Uterus (tissue), 4 donors: ENCODE measurements around the gene HID1. TPM values are rescaled to one million over a fixed set of nuclear protein-coding genes. Genes with fewer than 3 reads are reported as not detected.

Experiments used
- DNase-seq, 2 donors: peaks; one replicate each; pipeline ENCODE4 v3.0.0-alpha.2; 2019 to 2020
- H3K27ac ChIP-seq, 2 donors: fragments of 200-600 bp; sonication (generic); 1 replicate in 1 of 2; 2 replicates in 1 of 2; pipeline ENCODE4 v1.5.1; 2016 to 2018
- H3K27me3 ChIP-seq, 2 donors: fragments of 200-600 bp; sonication (generic); one replicate each; pipeline ENCODE4 v1.5.1; 2018 to 2019; ENCODE audit warnings: control low read depth in 1 of 2
- H3K36me3 ChIP-seq, 2 donors: fragments of 200-600 bp; sonication (generic); one replicate each; pipeline ENCODE4 v1.5.1; 2019; ENCODE audit warnings: control low read depth in 1 of 2
- H3K4me1 ChIP-seq, 2 donors: fragments of 200-600 bp; sonication (generic); one replicate each; pipeline ENCODE4 v1.5.1; 2018 to 2019; ENCODE audit warnings: control low read depth in 1 of 2
- H3K4me3 ChIP-seq, 2 donors: fragments of 200-600 bp; sonication (generic); 1 replicate in 1 of 2; 2 replicates in 1 of 2; pipeline ENCODE4 v1.5.1; 2018 to 2019; ENCODE audit warnings: mild to moderate bottlenecking in 1 of 2
- H3K9me3 ChIP-seq, 2 donors: fragments of 200-600 bp; sonication (generic); one replicate each; pipeline ENCODE4 v1.5.1; 2019; ENCODE audit warnings: control low read depth in 1 of 2
- CTCF ChIP-seq, 4 experiments: fragments of 200-600 bp in 2 of 4; fragments of 450-650 bp in 2 of 4; sonication (generic) in 2 of 4; IDR thresholded peaks; one replicate each; pipeline ENCODE4 v1.5.1; 2016 to 2019; ENCODE audit warnings: antibody characterized with exemption in 4 of 4, mild to moderate bottlenecking in 2 of 4, moderate library complexity in 1 of 4
- POLR2A ChIP-seq, 2 donors: fragments of 450-650 bp; IDR thresholded peaks; one replicate each; pipeline ENCODE4 v1.6.1; 2016; ENCODE audit warnings: antibody characterized with exemption in 2 of 2, mild to moderate bottlenecking in 1 of 2, moderate library complexity in 1 of 2
- intact Hi-C: fragments of 100-400 bp; cut with DNase I; formaldehyde crosslinking; loops from one replicate; pipeline ENCODE4 v1.15.1; 2023; ENCODE audit warnings: low total_unique reads
- total RNA-seq, 4 donors: library from RNA; depleted of rRNA in 3 of 4; stranded (reverse); fragments of >200 nt in 3 of 4; gene quantifications; one replicate each; pipeline versions ENCODE4 v1.1.0 to v1.2.4, GENCODE V29; 2014 to 2023
- donor health status: DM: yes; HTN: yes; CAD: no.

HID1 gene
- total RNA-seq, 4 donors from 2014 or later = 4.4 to 46.2 (median 22.6) TPM

GRCh38 chr17:74950207-74950606 is 22.4 kb downstream of the HID1 start:
- intact Hi-C loops = loop anchor here (10.0 kb wide), 1 partner anchor 205 kb away; the partner anchor contains the start of gene NHERF1
- no peak for DNase-seq
- Histone ChIP-seq H3K27me3 (no peaks in the 10 kb centered on the region), H3K27ac (no peak overlapping the region), H3K4me1 (no peaks in the 10 kb centered on the region), H3K4me3 (no peak overlapping the region), H3K36me3 (no peaks in the 10 kb centered on the region), H3K9me3 (no peaks in the 10 kb centered on the region)
- TF ChIP-seq POLR2A (IDR thresholded peaks at IDR 0.05) = no peak
- no peak for TF ChIP-seq CTCF (IDR thresholded peaks at IDR 0.05)

- no peak for DNase-seq
- Histone ChIP-seq H3K4me3 (no peak overlapping the region), H3K27ac (no peak overlapping the region), H3K27me3 (no peaks in the 10 kb centered on the region), H3K9me3 (no peaks in the 10 kb centered on the region), H3K36me3 (no peaks in the 10 kb centered on the region), H3K4me1 (no peaks in the 10 kb centered on the region)
- intact Hi-C loops = loop anchor here (10.0 kb wide), 1 partner anchor 205 kb away; the partner anchor contains the start of gene NHERF1
- TF ChIP-seq CTCF (IDR thresholded peaks at IDR 0.05) = no peak
- no peak for TF ChIP-seq POLR2A (IDR thresholded peaks at IDR 0.05)
Measured at GRCh38 chr17:74949455-74950115, 23.0 kb downstream of the HID1 start.

DNA sequence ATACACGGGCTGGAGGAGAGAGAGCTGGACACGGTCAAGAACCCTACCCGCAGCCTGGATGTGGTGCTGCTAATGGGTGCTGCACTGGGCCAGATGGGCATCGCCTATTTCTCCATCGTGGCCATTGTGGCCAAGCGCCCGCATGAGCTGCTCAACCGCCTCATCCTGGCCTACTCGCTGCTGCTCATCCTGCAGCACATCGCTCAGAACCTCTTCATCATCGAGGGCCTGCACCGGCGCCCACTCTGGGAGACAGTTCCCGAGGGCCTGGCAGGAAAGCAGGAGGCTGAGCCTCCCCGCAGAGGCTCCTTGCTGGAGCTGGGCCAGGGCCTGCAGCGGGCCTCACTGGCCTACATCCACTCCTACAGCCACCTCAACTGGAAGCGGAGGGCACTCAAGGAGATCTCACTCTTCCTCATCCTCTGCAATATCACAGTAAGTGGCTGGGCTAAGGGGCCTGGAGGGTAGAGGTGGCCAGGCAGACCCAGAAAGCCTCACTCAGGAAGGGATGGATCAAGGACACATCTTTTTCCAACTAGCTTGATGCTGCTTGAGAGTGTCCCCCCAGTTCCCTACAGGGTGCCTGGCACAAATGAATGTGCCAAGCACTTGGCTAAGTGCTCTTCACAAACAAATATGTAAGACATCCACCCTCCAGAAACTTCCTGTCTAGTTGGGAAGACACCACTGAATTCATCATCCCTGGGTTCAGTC is 25.4 kb downstream of the HID1 start:
- H3K36me3 ChIP-seq = no peaks in the 10 kb centered on the region
- no peaks in the 10 kb centered on the region for H3K4me1 ChIP-seq
- H3K4me3 ChIP-seq = no peak overlapping the region
- H3K9me3 ChIP-seq = no peaks in the 10 kb centered on the region
- intact Hi-C loops = no loop called here
- H3K27ac ChIP-seq = no peak overlapping the region
- DNase-seq = no peak
- H3K27me3 ChIP-seq = no peaks in the 10 kb centered on the region
- TF ChIP-seq POLR2A (IDR thresholded peaks at IDR 0.05) = no peak
- TF ChIP-seq CTCF (IDR thresholded peaks at IDR 0.05) = no peak

DNA sequence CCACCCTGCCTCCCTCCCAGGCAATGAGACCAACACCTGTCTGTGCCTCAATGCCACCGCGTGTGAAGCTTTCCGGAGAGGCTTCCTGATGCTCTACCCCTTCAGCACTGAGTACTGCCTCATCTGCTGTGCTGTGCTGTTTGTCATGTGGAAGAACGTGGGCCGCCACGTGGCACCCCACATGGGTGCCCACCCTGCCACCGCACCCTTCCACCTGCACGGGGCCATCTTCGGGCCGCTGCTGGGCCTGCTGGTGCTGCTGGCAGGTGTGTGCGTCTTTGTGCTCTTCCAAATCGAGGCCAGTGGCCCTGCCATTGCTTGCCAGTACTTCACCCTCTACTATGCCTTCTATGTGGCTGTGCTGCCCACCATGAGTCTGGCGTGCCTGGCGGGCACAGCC is 25.9 kb downstream of the HID1 start:
- no peaks in the 10 kb centered on the region for H3K4me1 ChIP-seq
- no peaks in the 10 kb centered on the region for H3K36me3 ChIP-seq
- H3K27ac ChIP-seq = no peak overlapping the region
- H3K9me3 ChIP-seq = no peaks in the 10 kb centered on the region
- no peak for DNase-seq
- intact Hi-C loops = no loop called here
- H3K27me3 ChIP-seq = no peaks in the 10 kb centered on the region
- TF ChIP-seq POLR2A (IDR thresholded peaks at IDR 0.05) (no peak), CTCF (IDR thresholded peaks at IDR 0.05) (no peak)
- H3K4me3 ChIP-seq = no peak overlapping the region

GRCh38 chr17:74945543-74945942 is 27.0 kb downstream of the HID1 start:
- no peak for DNase-seq
- Histone ChIP-seq H3K27me3 (no peaks in the 10 kb centered on the region), H3K36me3 (no peaks in the 10 kb centered on the region), H3K4me3 (no peak overlapping the region), H3K9me3 (no peaks in the 10 kb centered on the region), H3K4me1 (no peaks in the 10 kb centered on the region), H3K27ac (no peak overlapping the region)
- TF ChIP-seq POLR2A (IDR thresholded peaks at IDR 0.05) (no peak), CTCF (IDR thresholded peaks at IDR 0.05) (no peak)
- intact Hi-C loops = no loop called here
